Nephron (organoid): ENCODE measurements around the gene ZBTB49.

Experiments
- H3K27ac Mint-ChIP-seq, 3 experiments: 2 replicates each; pipeline ENCODE4 v1.8.0; 2020; ENCODE audit warnings: mixed read lengths in 3 of 3, mild to moderate bottlenecking in 2 of 3, moderate library complexity in 1 of 3
- H3K27me3 Mint-ChIP-seq: 2 replicates; pipeline ENCODE4 v1.8.0; 2021; ENCODE audit warnings: low read depth, mild to moderate bottlenecking, moderate library complexity, mixed read lengths
- H3K36me3 Mint-ChIP-seq: 2 replicates; pipeline ENCODE4 v1.8.0; 2020; ENCODE audit warnings: low read depth, mixed read lengths
- H3K4me1 Mint-ChIP-seq: 2 replicates; pipeline ENCODE4 v1.8.0; 2020; ENCODE audit warnings: mixed read lengths
- H3K4me3 Mint-ChIP-seq, 3 experiments: 2 replicates each; pipeline ENCODE4 v1.8.0; 2020; ENCODE audit warnings: mild to moderate bottlenecking in 3 of 3, mixed read lengths in 3 of 3, moderate library complexity in 2 of 3
- H3K9me3 Mint-ChIP-seq: 2 replicates; pipeline ENCODE4 v1.8.0; 2020; ENCODE audit warnings: mixed read lengths
- TF ChIP-seq, protein P1 (sequence below), 3 experiments: fragments of 200-600 bp; sonication (generic); IDR thresholded peaks; one replicate each; pipeline ENCODE4 v1.5.0; 2021; ENCODE audit warnings: antibody characterized with exemption in 3 of 3; ENCODE audit not compliant: unreplicated experiment in 3 of 3

Gene ZBTB49

DNA sequence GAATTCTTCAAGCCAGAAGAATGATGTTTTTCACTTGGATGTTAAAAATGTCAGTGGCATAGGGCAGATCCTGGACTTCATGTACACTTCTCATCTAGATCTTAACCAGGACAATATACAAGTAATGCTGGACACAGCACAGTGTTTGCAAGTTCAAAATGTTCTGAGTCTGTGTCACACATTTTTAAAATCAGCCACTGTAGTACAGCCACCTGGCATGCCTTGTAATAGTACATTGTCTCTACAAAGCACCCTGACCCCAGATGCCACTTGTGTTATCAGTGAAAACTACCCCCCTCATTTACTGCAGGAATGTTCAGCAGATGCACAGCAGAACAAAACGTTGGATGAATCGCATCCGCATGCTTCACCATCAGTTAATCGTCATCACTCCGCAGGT is 11.9 kb downstream of the ZBTB49 start:
- H3K4me1 Mint-ChIP-seq = no peaks in the 10 kb centered on the region
- H3K27ac Mint-ChIP-seq = no peak overlapping the region
- no peak overlapping the region for H3K4me3 Mint-ChIP-seq
- no peaks in the 10 kb centered on the region for H3K27me3 Mint-ChIP-seq
- H3K9me3 Mint-ChIP-seq = no peaks in the 10 kb centered on the region
- TF ChIP-seq, protein P1, sequence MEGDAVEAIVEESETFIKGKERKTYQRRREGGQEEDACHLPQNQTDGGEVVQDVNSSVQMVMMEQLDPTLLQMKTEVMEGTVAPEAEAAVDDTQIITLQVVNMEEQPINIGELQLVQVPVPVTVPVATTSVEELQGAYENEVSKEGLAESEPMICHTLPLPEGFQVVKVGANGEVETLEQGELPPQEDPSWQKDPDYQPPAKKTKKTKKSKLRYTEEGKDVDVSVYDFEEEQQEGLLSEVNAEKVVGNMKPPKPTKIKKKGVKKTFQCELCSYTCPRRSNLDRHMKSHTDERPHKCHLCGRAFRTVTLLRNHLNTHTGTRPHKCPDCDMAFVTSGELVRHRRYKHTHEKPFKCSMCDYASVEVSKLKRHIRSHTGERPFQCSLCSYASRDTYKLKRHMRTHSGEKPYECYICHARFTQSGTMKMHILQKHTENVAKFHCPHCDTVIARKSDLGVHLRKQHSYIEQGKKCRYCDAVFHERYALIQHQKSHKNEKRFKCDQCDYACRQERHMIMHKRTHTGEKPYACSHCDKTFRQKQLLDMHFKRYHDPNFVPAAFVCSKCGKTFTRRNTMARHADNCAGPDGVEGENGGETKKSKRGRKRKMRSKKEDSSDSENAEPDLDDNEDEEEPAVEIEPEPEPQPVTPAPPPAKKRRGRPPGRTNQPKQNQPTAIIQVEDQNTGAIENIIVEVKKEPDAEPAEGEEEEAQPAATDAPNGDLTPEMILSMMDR (IDR thresholded peaks at IDR 0.05; ENCODE audit: unreplicated experiment in 3 of 3) = no peak
- peaks cover 22% of the 10 kb centered on the region for H3K36me3 Mint-ChIP-seq

DNA sequence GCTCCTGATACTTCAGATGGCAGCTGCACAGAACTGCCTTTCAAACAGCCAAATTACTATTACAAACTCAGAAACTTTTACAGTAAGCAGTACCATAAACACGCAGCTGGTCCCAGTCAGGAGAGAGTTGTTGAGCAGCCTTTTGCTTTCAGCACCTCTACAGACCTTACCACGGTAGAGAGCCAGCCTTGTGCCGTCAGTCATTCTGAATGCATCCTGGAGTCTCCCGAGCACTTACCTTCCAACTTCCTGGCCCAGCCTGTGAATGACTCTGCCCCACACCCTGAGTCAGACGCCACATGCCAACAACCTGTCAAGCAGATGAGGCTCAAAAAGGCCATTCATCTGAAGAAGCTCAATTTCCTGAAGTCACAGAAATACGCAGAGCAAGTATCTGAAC is 12.4 kb downstream of the ZBTB49 start:
- TF ChIP-seq, protein P1 (IDR thresholded peaks at IDR 0.05; ENCODE audit: unreplicated experiment in 3 of 3) = no peak
- peaks cover 26% of the 10 kb centered on the region for H3K36me3 Mint-ChIP-seq
- H3K27ac Mint-ChIP-seq = no peak overlapping the region
- no peaks in the 10 kb centered on the region for H3K27me3 Mint-ChIP-seq
- H3K4me3 Mint-ChIP-seq = no peak overlapping the region
- no peaks in the 10 kb centered on the region for H3K4me1 Mint-ChIP-seq
- no peaks in the 10 kb centered on the region for H3K9me3 Mint-ChIP-seq

DNA sequence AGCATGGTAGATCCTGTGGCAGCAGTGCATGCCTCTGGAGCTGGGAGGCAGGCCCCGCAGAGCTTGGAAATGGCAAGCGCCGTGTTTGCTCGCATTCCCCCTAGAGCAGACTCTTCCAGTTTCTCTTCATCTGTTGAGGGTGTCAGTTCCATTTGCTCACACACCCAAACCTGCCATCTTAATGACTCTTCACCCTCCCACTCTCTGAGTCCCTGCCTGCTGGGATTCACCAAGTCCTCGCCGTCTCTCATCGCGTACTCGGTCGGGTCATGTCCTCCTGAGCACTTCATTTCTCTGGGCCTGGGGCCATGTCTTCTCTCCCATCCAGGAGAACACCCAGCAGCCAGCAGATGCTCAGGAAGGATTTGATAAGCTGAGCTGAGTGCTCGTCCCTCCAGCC is 16.9 kb downstream of the ZBTB49 start:
- no peaks in the 10 kb centered on the region for H3K4me1 Mint-ChIP-seq
- no peak overlapping the region for H3K4me3 Mint-ChIP-seq

DNA sequence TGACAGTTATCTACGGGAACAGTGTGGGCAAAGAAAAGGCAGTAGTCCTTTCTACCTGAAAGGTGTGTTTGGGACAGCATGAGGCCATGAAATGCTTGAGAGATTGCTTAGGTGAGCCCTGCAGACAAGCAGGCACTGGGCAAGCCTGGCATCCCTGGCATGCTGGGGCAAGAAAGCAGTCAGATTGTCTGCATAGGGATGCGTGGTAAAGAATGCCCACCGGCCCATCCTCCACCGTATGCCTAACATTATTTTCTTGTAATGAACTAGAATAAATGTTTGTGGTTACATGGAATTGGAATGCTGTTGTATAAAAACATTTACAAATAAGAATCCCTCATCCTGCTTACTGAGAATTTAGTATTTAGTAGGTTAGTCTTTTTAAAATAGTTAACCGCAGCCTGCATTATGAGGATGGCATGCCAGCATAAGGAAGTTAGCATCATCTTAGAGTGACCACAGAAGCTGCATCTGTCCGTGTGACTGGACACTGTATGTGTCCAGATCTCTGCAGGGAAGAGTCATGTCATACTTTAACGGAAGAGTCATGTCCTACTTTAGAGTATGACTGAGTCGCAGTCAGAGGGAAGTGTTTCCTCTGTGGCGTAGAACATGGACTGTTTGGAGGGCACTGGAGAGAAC is 18.9 kb downstream of the ZBTB49 start:
- H3K27ac Mint-ChIP-seq = no peak overlapping the region
- TF ChIP-seq, protein P1 (IDR thresholded peaks at IDR 0.05; ENCODE audit: unreplicated experiment in 3 of 3) = no peak
- H3K4me3 Mint-ChIP-seq = no peak overlapping the region
- H3K9me3 Mint-ChIP-seq = no peaks in the 10 kb centered on the region
- H3K36me3 Mint-ChIP-seq = peaks cover 27% of the 10 kb centered on the region
- no peaks in the 10 kb centered on the region for H3K27me3 Mint-ChIP-seq
- H3K4me1 Mint-ChIP-seq = no peaks in the 10 kb centered on the region

More for the DNA sequence above, 16.9 kb downstream of the ZBTB49 start:
- Mint-ChIP-seq H3K36me3 (peaks cover 28% of the 10 kb centered on the region), H3K27ac (no peak overlapping the region), H3K9me3 (no peaks in the 10 kb centered on the region), H3K27me3 (no peaks in the 10 kb centered on the region)
- TF ChIP-seq, protein P1 (IDR thresholded peaks at IDR 0.05; ENCODE audit: unreplicated experiment in 3 of 3) = no peak

DNA sequence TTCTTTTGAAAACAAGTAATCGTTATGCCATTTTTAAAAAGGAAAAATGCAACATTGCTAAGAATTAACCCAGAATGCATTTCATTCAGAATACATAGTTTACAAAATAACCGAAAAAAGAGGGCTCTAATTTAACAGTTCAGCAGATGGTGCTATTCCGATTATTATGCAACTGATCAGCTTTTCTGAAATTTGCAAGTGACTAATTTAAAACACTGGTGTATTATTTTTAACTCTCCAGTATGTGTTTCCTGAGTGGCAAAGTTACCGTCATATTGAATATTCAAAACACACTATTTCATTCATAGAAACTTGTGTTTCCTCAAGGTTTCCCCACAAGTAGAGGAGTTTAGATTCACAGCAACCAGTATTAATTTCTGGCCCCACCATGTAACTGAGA is 21.1 kb downstream of the ZBTB49 start:
- Mint-ChIP-seq H3K27ac (no peak overlapping the region), H3K27me3 (no peaks in the 10 kb centered on the region), H3K9me3 (no peaks in the 10 kb centered on the region), H3K4me3 (no peak overlapping the region), H3K4me1 (no peaks in the 10 kb centered on the region), H3K36me3 (peaks cover 34% of the 10 kb centered on the region)
- TF ChIP-seq, protein P1 (IDR thresholded peaks at IDR 0.05; ENCODE audit: unreplicated experiment in 3 of 3) = no peak

DNA sequence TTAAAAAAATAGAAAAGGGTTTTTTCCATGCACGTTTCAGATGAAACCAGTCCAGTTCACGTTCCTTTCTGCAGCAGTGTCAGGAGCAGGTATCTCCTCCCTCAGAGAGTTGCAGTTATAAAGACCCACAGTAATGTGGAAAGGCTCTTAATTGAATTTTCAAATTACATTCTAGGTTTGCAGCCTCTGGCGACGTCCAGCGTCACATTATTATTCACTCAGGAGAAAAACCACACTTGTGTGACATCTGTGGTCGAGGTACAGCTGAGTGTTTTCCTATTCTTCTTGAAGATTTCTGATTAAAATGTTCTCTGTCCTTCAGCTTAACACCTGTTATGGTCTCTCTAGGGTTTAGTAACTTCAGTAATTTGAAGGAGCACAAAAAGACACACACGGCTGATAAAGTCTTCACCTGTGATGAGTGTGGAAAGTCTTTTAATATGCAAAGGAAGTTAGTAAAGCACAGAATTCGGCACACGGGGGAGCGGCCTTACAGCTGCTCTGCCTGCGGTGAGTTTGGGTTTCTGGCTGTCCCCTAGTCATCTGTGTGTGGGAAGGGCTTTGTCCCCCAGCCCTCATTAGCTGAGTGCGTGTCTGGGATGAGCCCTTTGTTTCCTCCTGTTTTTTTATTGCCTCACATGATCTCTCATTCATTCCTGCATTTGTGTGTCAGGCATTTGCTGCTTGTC is 25.6 kb downstream of the ZBTB49 start:
- Mint-ChIP-seq H3K4me1 (no peaks in the 10 kb centered on the region), H3K9me3 (no peaks in the 10 kb centered on the region), H3K27me3 (no peaks in the 10 kb centered on the region), H3K36me3 (peaks cover 32% of the 10 kb centered on the region), H3K27ac (no peak overlapping the region), H3K4me3 (no peak overlapping the region)
- TF ChIP-seq, protein P1 (IDR thresholded peaks at IDR 0.05; ENCODE audit: unreplicated experiment in 3 of 3) = no peak
